ENCODE measurements around the gene ITGB2. TPM values are rescaled to one million over a fixed set of nuclear protein-coding genes. Genes with fewer than 3 reads are reported as not detected.

The ITGB2 gene
- total RNA-seq, 4 donors from 2014 or later, result 33.2 to 110 (median 44.0) TPM

GRCh38 chr21:44838039-44838895 is 82.4 kb downstream of the ITGB2 start:
- Histone ChIP-seq H3K36me3 (no peaks in the 10 kb centered on the region), H3K27ac (replicated peaks in 1 of 4) (no peak overlapping the region), H3K27me3 (peaks cover 0 to 23% (median 0%) of the 10 kb centered on the region in 4 donors), H3K4me1 (peaks cover 5 to 10% (median 9%) of the 10 kb centered on the region in 4 donors), H3K9me3 (no peaks in the 10 kb centered on the region), H3K4me3 (no peak overlapping the region)
- 89% methylated on average over 21 of the region's 30 CpGs for WGBS
- intact Hi-C loops (cut with DNase I), result no loop called here
- no peak for DNase-seq (ENCODE audit: extremely low spot score)
- TF ChIP-seq POLR2A (IDR thresholded peaks at IDR 0.05; ENCODE audit: low read depth) (no peak), POLR2AphosphoS5 (IDR thresholded peaks at IDR 0.05) (no peak), EP300 (IDR thresholded peaks at IDR 0.05) (no peak)
- TF ChIP-seq, protein P1, sequence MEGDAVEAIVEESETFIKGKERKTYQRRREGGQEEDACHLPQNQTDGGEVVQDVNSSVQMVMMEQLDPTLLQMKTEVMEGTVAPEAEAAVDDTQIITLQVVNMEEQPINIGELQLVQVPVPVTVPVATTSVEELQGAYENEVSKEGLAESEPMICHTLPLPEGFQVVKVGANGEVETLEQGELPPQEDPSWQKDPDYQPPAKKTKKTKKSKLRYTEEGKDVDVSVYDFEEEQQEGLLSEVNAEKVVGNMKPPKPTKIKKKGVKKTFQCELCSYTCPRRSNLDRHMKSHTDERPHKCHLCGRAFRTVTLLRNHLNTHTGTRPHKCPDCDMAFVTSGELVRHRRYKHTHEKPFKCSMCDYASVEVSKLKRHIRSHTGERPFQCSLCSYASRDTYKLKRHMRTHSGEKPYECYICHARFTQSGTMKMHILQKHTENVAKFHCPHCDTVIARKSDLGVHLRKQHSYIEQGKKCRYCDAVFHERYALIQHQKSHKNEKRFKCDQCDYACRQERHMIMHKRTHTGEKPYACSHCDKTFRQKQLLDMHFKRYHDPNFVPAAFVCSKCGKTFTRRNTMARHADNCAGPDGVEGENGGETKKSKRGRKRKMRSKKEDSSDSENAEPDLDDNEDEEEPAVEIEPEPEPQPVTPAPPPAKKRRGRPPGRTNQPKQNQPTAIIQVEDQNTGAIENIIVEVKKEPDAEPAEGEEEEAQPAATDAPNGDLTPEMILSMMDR (IDR thresholded peaks at IDR 0.05), result no peak

GRCh38 chr21:44837537-44837936 is 83.2 kb downstream of the ITGB2 start:
- Histone ChIP-seq H3K36me3 (no peaks in the 10 kb centered on the region), H3K4me3 (no peak overlapping the region), H3K9me3 (no peaks in the 10 kb centered on the region), H3K4me1 (peaks cover 5 to 10% (median 9%) of the 10 kb centered on the region in 4 donors), H3K27ac (replicated peaks in 1 of 4) (no peak overlapping the region), H3K27me3 (peaks cover 0 to 16% (median 0%) of the 10 kb centered on the region in 4 donors)
- intact Hi-C loops (cut with DNase I), result no loop called here
- no peak for DNase-seq (ENCODE audit: extremely low spot score)
- no peak for TF ChIP-seq POLR2A (IDR thresholded peaks at IDR 0.05; ENCODE audit: low read depth)
- TF ChIP-seq, protein P1 (IDR thresholded peaks at IDR 0.05), result no peak
- TF ChIP-seq EP300 (IDR thresholded peaks at IDR 0.05), result no peak
- TF ChIP-seq POLR2AphosphoS5 (IDR thresholded peaks at IDR 0.05), result no peak
- 95% methylated on average over 5 of the region's 13 CpGs for WGBS

DNA sequence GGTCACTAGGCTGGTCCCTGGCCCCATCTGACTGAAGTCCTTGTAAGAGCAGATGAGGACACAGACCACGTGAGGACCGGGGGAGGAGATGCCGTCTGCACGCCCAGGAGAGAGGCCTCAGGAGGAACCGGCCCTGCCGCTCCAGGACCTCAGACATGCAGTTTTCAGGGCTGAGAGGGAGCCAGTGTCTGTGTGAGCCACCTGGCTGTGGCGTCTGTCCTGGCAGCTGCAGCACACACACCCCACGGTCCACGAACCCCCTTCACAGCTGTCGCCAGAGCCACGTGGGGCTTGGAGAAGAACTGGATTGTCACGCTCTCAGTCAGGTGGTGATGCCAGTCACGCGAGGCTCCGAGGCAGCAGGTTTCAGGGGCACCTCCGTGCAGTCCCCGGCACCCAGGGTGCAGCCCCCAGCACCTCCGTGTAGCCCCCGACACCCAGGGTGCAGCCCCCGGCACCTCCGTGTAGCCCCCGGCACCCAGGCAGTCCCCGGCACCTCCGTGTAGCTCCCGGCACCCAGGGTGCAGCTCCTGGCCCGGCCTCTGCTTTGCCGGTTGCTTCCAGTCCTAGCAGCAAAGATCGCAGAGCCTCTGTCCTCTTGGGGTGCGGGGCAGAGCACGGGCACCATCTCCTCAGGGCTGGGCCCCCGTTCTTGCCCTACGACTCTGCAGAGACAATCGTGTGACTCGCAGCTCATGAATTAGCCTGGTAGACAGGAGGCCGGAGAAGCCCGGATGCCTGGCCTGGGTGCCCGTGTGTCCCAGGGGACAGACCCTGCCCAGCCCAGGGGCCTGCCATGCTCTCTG is 83.8 kb downstream of the ITGB2 start:
- WGBS, result 62% methylated on average over 23 of the region's 37 CpGs
- no peak for DNase-seq (ENCODE audit: extremely low spot score)
- Histone ChIP-seq H3K27ac (replicated peaks in 1 of 4) (no peak overlapping the region), H3K9me3 (no peaks in the 10 kb centered on the region), H3K36me3 (no peaks in the 10 kb centered on the region), H3K27me3 (peaks cover 0 to 9% (median 0%) of the 10 kb centered on the region in 4 donors), H3K4me1 (peaks cover 5 to 10% (median 9%) of the 10 kb centered on the region in 4 donors), H3K4me3 (no peak overlapping the region)
- intact Hi-C loops (cut with DNase I), result no loop called here
- TF ChIP-seq POLR2A (IDR thresholded peaks at IDR 0.05; ENCODE audit: low read depth) (no peak), EP300 (IDR thresholded peaks at IDR 0.05) (no peak), POLR2AphosphoS5 (IDR thresholded peaks at IDR 0.05) (no peak)
- TF ChIP-seq, protein P1 (IDR thresholded peaks at IDR 0.05), result no peak

GRCh38 chr21:44836349-44836665 is 84.4 kb downstream of the ITGB2 start:
- intact Hi-C loops (cut with DNase I), result no loop called here
- Histone ChIP-seq H3K36me3 (no peaks in the 10 kb centered on the region), H3K4me1 (peaks cover 5 to 10% (median 9%) of the 10 kb centered on the region in 4 donors), H3K27ac (replicated peaks in 1 of 4) (no peak overlapping the region), H3K9me3 (no peaks in the 10 kb centered on the region), H3K27me3 (peaks cover 0 to 3% (median 0%) of the 10 kb centered on the region in 4 donors), H3K4me3 (no peak overlapping the region)
- no peak for DNase-seq (ENCODE audit: extremely low spot score)
- WGBS, result 28% methylated on average over 3 of the region's 3 CpGs
- TF ChIP-seq POLR2AphosphoS5 (IDR thresholded peaks at IDR 0.05) (no peak), POLR2A (IDR thresholded peaks at IDR 0.05; ENCODE audit: low read depth) (no peak), EP300 (IDR thresholded peaks at IDR 0.05) (no peak)
- TF ChIP-seq, protein P1 (IDR thresholded peaks at IDR 0.05), result no peak

Other genes starting within 250 kb of the ITGB2 start
- not detected for gene KRTAP12-1, start 238.7 kb downstream of the ITGB2 start, total RNA-seq
- not detected for gene KRTAP10-12, start 223.7 kb downstream of the ITGB2 start, total RNA-seq
- gene TSPEAR, start 209.3 kb downstream of the ITGB2 start, total RNA-seq, result under 1 TPM in 2 of 4 donors, not detected in 2; under 0.01 to 0.23 TPM
- gene UBE2G2, start 119.1 kb downstream of the ITGB2 start, total RNA-seq, result 100 to 1,000 TPM in 1 of 4 donors, 10 to 100 TPM in 3; 74.4 to 174 (median 81.7) TPM
- gene SUMO3, start 102.8 kb downstream of the ITGB2 start, total RNA-seq, result 10 to 100 TPM; 46.1 to 52.2 (median 48.6) TPM
- gene PTTG1IP, start 47.2 kb downstream of the ITGB2 start, total RNA-seq, result 100 to 1,000 TPM; 222 to 382 (median 302) TPM
- 10 to 100 TPM; 20.8 to 59.3 (median 27.6) TPM for gene SLX9, start 19.1 kb upstream of the ITGB2 start, total RNA-seq
- 100 to 1,000 TPM; 107 to 231 (median 201) TPM for gene ADARB1, start 153.7 kb upstream of the ITGB2 start, total RNA-seq